Measurements from ENCODE around the gene ARCN1. TPM values are rescaled to one million over a fixed set of nuclear protein-coding genes. Genes with fewer than 3 reads are reported as not detected.

Gene ARCN1
- total RNA-seq, 4 donors from 2014 or later, result 61.4 to 81.2 (median 70.7) TPM

- 81 to 84% methylated on average over 7 of the region's 7 CpGs for WGBS, 2 donors
- TF ChIP-seq, protein P1, sequence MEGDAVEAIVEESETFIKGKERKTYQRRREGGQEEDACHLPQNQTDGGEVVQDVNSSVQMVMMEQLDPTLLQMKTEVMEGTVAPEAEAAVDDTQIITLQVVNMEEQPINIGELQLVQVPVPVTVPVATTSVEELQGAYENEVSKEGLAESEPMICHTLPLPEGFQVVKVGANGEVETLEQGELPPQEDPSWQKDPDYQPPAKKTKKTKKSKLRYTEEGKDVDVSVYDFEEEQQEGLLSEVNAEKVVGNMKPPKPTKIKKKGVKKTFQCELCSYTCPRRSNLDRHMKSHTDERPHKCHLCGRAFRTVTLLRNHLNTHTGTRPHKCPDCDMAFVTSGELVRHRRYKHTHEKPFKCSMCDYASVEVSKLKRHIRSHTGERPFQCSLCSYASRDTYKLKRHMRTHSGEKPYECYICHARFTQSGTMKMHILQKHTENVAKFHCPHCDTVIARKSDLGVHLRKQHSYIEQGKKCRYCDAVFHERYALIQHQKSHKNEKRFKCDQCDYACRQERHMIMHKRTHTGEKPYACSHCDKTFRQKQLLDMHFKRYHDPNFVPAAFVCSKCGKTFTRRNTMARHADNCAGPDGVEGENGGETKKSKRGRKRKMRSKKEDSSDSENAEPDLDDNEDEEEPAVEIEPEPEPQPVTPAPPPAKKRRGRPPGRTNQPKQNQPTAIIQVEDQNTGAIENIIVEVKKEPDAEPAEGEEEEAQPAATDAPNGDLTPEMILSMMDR (IDR thresholded peaks at IDR 0.05), result no peak
- TF ChIP-seq POLR2A (IDR thresholded peaks at IDR 0.05), result no peak
- peak in 1 of 2 donors; percentile 69 for DNase-seq (ENCODE audit: low spot score in 2 of 2)
- no peak overlapping the region for H3K4me3 ChIP-seq (ENCODE audit: low read depth, poor library complexity, severe bottlenecking)
- intact Hi-C loops (cut with DNase I; ENCODE audit: low total_unique reads), result no loop called here
Measured at GRCh38 chr11:118614511-118614910, 42.3 kb downstream of the ARCN1 start.

DNA sequence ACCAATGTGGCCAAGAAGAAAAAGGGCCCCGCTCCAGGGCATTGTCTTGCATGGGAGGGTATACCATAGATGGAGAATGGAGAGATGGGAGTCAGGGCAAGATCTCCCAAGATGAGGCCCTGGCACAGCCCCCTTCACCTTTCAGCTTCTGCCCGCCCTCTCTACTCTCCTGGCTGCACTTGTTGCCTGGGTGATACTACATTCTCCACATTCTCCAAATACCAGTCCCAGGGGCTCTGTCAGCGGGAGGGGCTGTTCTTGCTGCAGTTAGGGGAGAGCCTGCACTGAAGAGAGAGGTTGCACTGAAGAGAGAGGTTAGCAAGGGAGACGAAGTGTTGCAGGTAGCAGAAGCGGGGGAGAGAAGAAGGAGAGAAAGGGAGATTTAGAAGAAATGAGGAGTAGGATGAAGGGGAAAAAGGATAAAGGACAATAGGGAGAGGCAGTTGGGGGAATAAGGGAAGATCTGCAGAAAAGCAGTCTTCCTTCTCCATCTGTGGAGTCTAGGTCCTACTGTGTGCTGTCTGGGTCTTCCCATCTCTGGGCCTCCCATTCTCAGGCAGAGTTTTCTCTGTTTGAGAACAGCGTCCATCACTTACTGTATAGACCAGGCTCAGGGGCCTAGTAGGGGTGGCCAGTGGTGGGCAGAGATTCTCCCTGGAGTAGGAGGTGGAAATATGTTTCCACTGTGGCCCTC, 43.2 kb downstream of the ARCN1 start:
- no peak for TF ChIP-seq POLR2A (IDR thresholded peaks at IDR 0.05)
- TF ChIP-seq, protein P1 (IDR thresholded peaks at IDR 0.05), result no peak
- DNase-seq (ENCODE audit: low spot score in 2 of 2), result peak in 1 of 2 donors; percentile 52
- 87 to 93% methylated on average over 6 of the region's 6 CpGs for WGBS, 2 donors
- intact Hi-C loops (cut with DNase I; ENCODE audit: low total_unique reads), result no loop called here
- no peak overlapping the region for H3K4me3 ChIP-seq (ENCODE audit: low read depth, poor library complexity, severe bottlenecking)

GRCh38 chr11:118615976-118616371, 43.8 kb downstream of the ARCN1 start:
- TF ChIP-seq POLR2A (IDR thresholded peaks at IDR 0.05), result no peak
- TF ChIP-seq, protein P1 (IDR thresholded peaks at IDR 0.05), result no peak
- peak in 1 of 2 donors; percentile 62 for DNase-seq (ENCODE audit: low spot score in 2 of 2)
- 76 to 78% methylated on average over 4 to 5 of the region's 5 CpGs for WGBS, 2 donors
- intact Hi-C loops (cut with DNase I; ENCODE audit: low total_unique reads), result no loop called here
- H3K4me3 ChIP-seq (ENCODE audit: low read depth, poor library complexity, severe bottlenecking), result no peak overlapping the region

GRCh38 chr11:118618115-118618990, 46.1 kb downstream of the ARCN1 start:
- 36 to 39% methylated on average over 11 of the region's 11 CpGs for WGBS, 2 donors
- intact Hi-C loops (cut with DNase I; ENCODE audit: low total_unique reads), result no loop called here
- no peak overlapping the region for H3K4me3 ChIP-seq (ENCODE audit: low read depth, poor library complexity, severe bottlenecking)
- TF ChIP-seq POLR2A (IDR thresholded peaks at IDR 0.05), result no peak
- TF ChIP-seq, protein P1 (IDR thresholded peaks at IDR 0.05), result no peak
- DNase-seq (ENCODE audit: low spot score in 2 of 2), result peak in 1 of 2 donors; percentile 92

DNA sequence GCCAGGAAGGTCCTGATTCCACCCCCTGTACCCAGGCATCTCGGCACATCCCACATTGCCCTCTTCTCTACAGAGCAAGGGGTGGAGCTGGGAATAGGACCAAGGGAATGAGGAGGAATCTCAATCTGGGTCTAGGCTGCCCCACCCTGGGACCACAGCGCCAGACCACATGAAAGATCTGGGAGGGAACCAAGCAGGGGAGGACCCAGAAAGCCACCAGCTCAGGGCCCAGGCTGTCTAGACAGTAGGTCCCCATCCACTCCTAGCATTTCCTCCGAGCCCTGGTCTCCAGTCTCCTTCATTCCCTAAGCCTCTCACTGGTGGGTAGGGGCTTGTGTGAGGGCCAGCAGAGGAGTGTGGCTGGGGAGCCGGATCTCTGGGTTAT, 46.8 kb downstream of the ARCN1 start:
- H3K4me3 ChIP-seq (ENCODE audit: low read depth, poor library complexity, severe bottlenecking), result no peak overlapping the region
- peak; percentile 73 to 93 for DNase-seq (ENCODE audit: low spot score in 2 of 2)
- WGBS, 2 donors, result 15 to 17% methylated on average over 4 of the region's 4 CpGs
- no peak for TF ChIP-seq POLR2A (IDR thresholded peaks at IDR 0.05)
- TF ChIP-seq, protein P1 (IDR thresholded peaks at IDR 0.05), result no peak
- intact Hi-C loops (cut with DNase I; ENCODE audit: low total_unique reads), result no loop called here
